Urothelium cell line (cell line): ENCODE measurements around the gene XPR1.
"Not testable (repeated sequence)": the region's sequence is repeated elsewhere in the genome, so short reads cannot be mapped to it uniquely, and the experiment has no call there.

Experiments
- DNase-seq: peaks from one replicate; pipeline ENCODE4 v3.0.0; 2011; ENCODE audit warnings: low spot score, mixed read lengths
- FAIRE-seq: peaks from 2 replicates; lab custom pipeline; 2011; peaks lifted over from hg19 to GRCh38; lab: Jason Lieb, UNC

The XPR1 gene

GRCh38 chr1:180777072-180777689 lies 145.4 kb downstream of the XPR1 start:
- DNase-seq = no peak

GRCh38 chr1:180778782-180779398 lies 147.1 kb downstream of the XPR1 start:
- FAIRE-seq (no peak), DNase-seq (peak; percentile 8)

More at GRCh38 chr1:180777072-180777689, 145.4 kb downstream of the XPR1 start:
- no peak for FAIRE-seq

GRCh38 chr1:180779584-180779983 lies 147.8 kb downstream of the XPR1 start:
- FAIRE-seq = no peak
- no peak for DNase-seq

- no peak for FAIRE-seq
- no peak for DNase-seq
These were observed 149.9 kb downstream of the XPR1 start for GRCh38 chr1:180781718-180782117.

GRCh38 chr1:180785291-180785690 lies 153.5 kb downstream of the XPR1 start:
- DNase-seq = no peak
- FAIRE-seq = no peak

GRCh38 chr1:180785887-180786286 lies 154.1 kb downstream of the XPR1 start:
- no peak for DNase-seq
- FAIRE-seq = no peak

- FAIRE-seq = no peak
- DNase-seq = no peak
These were observed 154.8 kb downstream of the XPR1 start for GRCh38 chr1:180786624-180787023.

GRCh38 chr1:180787628-180788307 lies 155.9 kb downstream of the XPR1 start:
- FAIRE-seq = no peak
- DNase-seq = no peak

- FAIRE-seq = no peak
- no peak for DNase-seq
These were observed 157.6 kb downstream of the XPR1 start for GRCh38 chr1:180789460-180789859.

- not testable (repeated sequence) for DNase-seq, FAIRE-seq
These were observed 159.3 kb downstream of the XPR1 start for GRCh38 chr1:180791152-180791551.

GRCh38 chr1:180791806-180792205 lies 160.0 kb downstream of the XPR1 start:
- FAIRE-seq = no peak
- peak; percentile 30 for DNase-seq

- no peak for FAIRE-seq
- DNase-seq = no peak
These were observed 161.6 kb downstream of the XPR1 start for GRCh38 chr1:180793451-180793850.

GRCh38 chr1:180796897-180797640 lies 165.2 kb downstream of the XPR1 start:
- FAIRE-seq = no peak
- no peak for DNase-seq

GRCh38 chr1:180800945-180801344 lies 169.1 kb downstream of the XPR1 start:
- no peak for FAIRE-seq
- DNase-seq = no peak

- no peak for DNase-seq
- no peak for FAIRE-seq
These were observed 171.0 kb downstream of the XPR1 start for GRCh38 chr1:180802813-180803212.

- FAIRE-seq = no peak
- no peak for DNase-seq
These were observed 173.5 kb downstream of the XPR1 start for GRCh38 chr1:180805316-180805715.

GRCh38 chr1:180811298-180811697 lies 179.5 kb downstream of the XPR1 start:
- DNase-seq (no peak), FAIRE-seq (no peak)

- FAIRE-seq (no peak), DNase-seq (no peak)
These were observed 180.1 kb downstream of the XPR1 start for GRCh38 chr1:180811886-180812285.

GRCh38 chr1:180814258-180814657 lies 182.4 kb downstream of the XPR1 start:
- FAIRE-seq = no peak

GRCh38 chr1:180815188-180815587 lies 183.4 kb downstream of the XPR1 start:
- DNase-seq (no peak), FAIRE-seq (no peak)

More at GRCh38 chr1:180814258-180814657, 182.4 kb downstream of the XPR1 start:
- no peak for DNase-seq

GRCh38 chr1:180816132-180816531 lies 184.3 kb downstream of the XPR1 start:
- DNase-seq = no peak
- FAIRE-seq = no peak
